GM12878 (cell line): ENCODE measurements around the gene ARHGAP6. TPM values are rescaled to one million over a fixed set of nuclear protein-coding genes. Genes with fewer than 3 reads are reported as not detected.

Experiments used
- ATAC-seq: fragments of 200-7000 bp; cut with Tn5 transposase; 3 replicates; pipeline ENCODE4 v1.9.1; 2020; ENCODE audit warnings: mild to moderate bottlenecking, moderate library complexity
- BruUV-seq: library from RNA; stranded (reverse); fragments of 400-500 nt; replicated peaks from 2 replicates; lab custom pipeline; 2021; lab: Mats Ljungman, UMichigan
- CTCF ChIA-PET: fragments of 300-600 bp; sonication (Branson Sonifier 250); formaldehyde crosslinking; extraction: SDS; loops from one replicate; lab custom pipeline; 2021; ENCODE audit warnings: inconsistent platforms; lab: Yijun Ruan, JAX
- POLR2A ChIA-PET: fragments of 350-600 bp; formaldehyde crosslinking; extraction: SDS; loops from one replicate; lab custom pipeline; 2021; ENCODE audit warnings: inconsistent platforms; lab: Charles Lee
- RAD21 ChIA-PET: fragments of 300-600 bp; sonication (Branson Sonifier 250); formaldehyde crosslinking; loops from one replicate; lab custom pipeline; 2023; ENCODE audit warnings: antibody characterized with exemption; ENCODE audit not compliant: unreplicated experiment; lab: Charles Lee
- SMC1A ChIA-PET: fragments of 300-600 bp; sonication (Branson Sonifier 250); formaldehyde crosslinking; loops from one replicate; lab custom pipeline; 2023; ENCODE audit not compliant: unreplicated experiment, uncharacterized antibody; lab: Charles Lee
- DNase-seq: peaks from one replicate; pipeline ENCODE4 v3.0.0-alpha.2; 2011; ENCODE audit warnings: low read depth, low spot score
- FAIRE-seq: peaks from 3 replicates; lab custom pipeline; 2011; peaks lifted over from hg19 to GRCh38; lab: Jason Lieb, UNC
- H2AFZ ChIP-seq: 2 replicates; pipeline ENCODE4 v1.6.0; 2011; ENCODE audit warnings: low read depth, low read length, control low read depth; ENCODE audit not compliant: control insufficient read depth
- H3K27ac ChIP-seq: 2 replicates; pipeline ENCODE4 v1.5.1; 2011; ENCODE audit warnings: control low read depth; ENCODE audit not compliant: control insufficient read depth, insufficient read depth
- H3K27me3 ChIP-seq, 2 experiments: replicated peaks in 1 of 2; 2 replicates each; pipeline versions ENCODE4 v1.6.0 to v1.6.1; 2011; ENCODE audit warnings: low read length in 1 of 2; ENCODE audit not compliant: control insufficient read depth in 2 of 2, insufficient read depth in 2 of 2
- H3K36me3 ChIP-seq, 2 experiments: 2 replicates each; pipeline ENCODE4 v1.5.1; 2011; ENCODE audit warnings: low read length in 1 of 2; ENCODE audit not compliant: control insufficient read depth in 2 of 2, insufficient read depth in 2 of 2
- H3K4me1 ChIP-seq: 2 replicates; pipeline ENCODE4 v1.6.1; 2011; ENCODE audit warnings: mild to moderate bottlenecking, low read length, moderate library complexity, mixed read lengths; ENCODE audit not compliant: control insufficient read depth, insufficient read depth
- H3K4me2 ChIP-seq: 2 replicates; pipeline ENCODE4 v1.6.0; 2011; ENCODE audit warnings: control low read depth; ENCODE audit not compliant: control insufficient read depth, insufficient read depth
- H3K4me3 ChIP-seq: fragments of 200-600 bp; sonication (generic); 2 replicates; pipeline ENCODE4 v1.5.1; 2016
- H3K79me2 ChIP-seq: 2 replicates; pipeline ENCODE4 v1.6.0; 2011; ENCODE audit warnings: low read length; ENCODE audit not compliant: control insufficient read depth, insufficient read depth
- H3K9ac ChIP-seq: 2 replicates; pipeline ENCODE4 v1.8.0; 2011; ENCODE audit warnings: low read length, control low read depth, mixed read lengths; ENCODE audit not compliant: control insufficient read depth, insufficient read depth
- H3K9me3 ChIP-seq: replicated peaks from 3 replicates; pipeline ENCODE4 v1.5.1; 2011; ENCODE audit warnings: mild to moderate bottlenecking, low read length; ENCODE audit not compliant: control insufficient read depth, insufficient read depth
- H4K20me1 ChIP-seq: 2 replicates; pipeline ENCODE4 v1.6.0; 2011; ENCODE audit not compliant: control insufficient read depth, insufficient read depth
- BCL11A ChIP-seq: IDR thresholded peaks from 2 replicates; pipeline ENCODE4 v1.6.1; 2011; ENCODE audit warnings: low read depth, low read length
- BHLHE40 ChIP-seq, 2 experiments: fragments of 450-650 bp in 1 of 2; IDR thresholded peaks; 2 replicates each; pipeline ENCODE4 v1.6.1; 2011 to 2017; ENCODE audit warnings: low read depth in 2 of 2, borderline replicate concordance in 1 of 2, improper control_type of control experiment in 1 of 2, low read length in 1 of 2, mild to moderate bottlenecking in 1 of 2
- CBX5 ChIP-seq: sonication (generic); IDR thresholded peaks from 2 replicates; pipeline ENCODE4 v1.6.1; 2016; ENCODE audit warnings: low read depth, moderate library complexity, mild to moderate bottlenecking, inconsistent platforms
- E4F1 ChIP-seq: fragments of 450-650 bp; IDR thresholded peaks from 2 replicates; pipeline ENCODE4 v1.6.1; 2018; ENCODE audit warnings: borderline replicate concordance, mild to moderate bottlenecking; ENCODE audit not compliant: partially characterized antibody
- HDAC6 ChIP-seq: fragments of 200-600 bp; sonication (generic); IDR thresholded peaks from one replicate; pipeline ENCODE4 v1.8.0; 2017; ENCODE audit warnings: antibody characterized with exemption; ENCODE audit not compliant: unreplicated experiment
- KDM1A ChIP-seq: fragments of 200-600 bp; sonication (generic); IDR thresholded peaks from 2 replicates; pipeline ENCODE4 v1.6.1; 2016; ENCODE audit warnings: borderline replicate concordance
- MEF2B ChIP-seq: fragments of 450-650 bp; IDR thresholded peaks from 2 replicates; pipeline ENCODE4 v1.6.1; 2018; ENCODE audit warnings: mild to moderate bottlenecking, moderate library complexity; ENCODE audit not compliant: partially characterized antibody, poor library complexity, severe bottlenecking
- MYB ChIP-seq: fragments of 150-350 bp; IDR thresholded peaks from 2 replicates; pipeline ENCODE4 v1.6.1; 2014; ENCODE audit warnings: mild to moderate bottlenecking, low read depth, low read length, borderline replicate concordance
- NR2C2 ChIP-seq: IDR thresholded peaks from 2 replicates; pipeline ENCODE4 v1.6.1; 2011; ENCODE audit warnings: borderline replicate concordance, low read depth; ENCODE audit not compliant: control insufficient read depth, insufficient read length
- NR2F1 ChIP-seq: fragments of 450-650 bp; conservative IDR thresholded peaks from 2 replicates; pipeline ENCODE4 v1.6.1; 2017; ENCODE audit warnings: mild to moderate bottlenecking
- RUNX3 ChIP-seq: IDR thresholded peaks from 2 replicates; pipeline ENCODE4 v1.6.1; 2012; ENCODE audit warnings: low read length, inconsistent platforms
- SRF ChIP-seq, 2 experiments: IDR thresholded peaks; 2 replicates each; pipeline ENCODE4 v1.6.1; 2011; ENCODE audit warnings: low read depth in 2 of 2, low read length in 2 of 2, mild to moderate bottlenecking in 1 of 2, moderate library complexity in 1 of 2
- TAF1 ChIP-seq: IDR thresholded peaks from 2 replicates; pipeline ENCODE4 v1.6.1; 2011; ENCODE audit warnings: mild to moderate bottlenecking, low read depth, low read length, borderline replicate concordance
- ZBED1 ChIP-seq: IDR thresholded peaks from 2 replicates; pipeline ENCODE4 v1.6.1; 2016; ENCODE audit warnings: borderline replicate concordance
- ZZZ3 ChIP-seq: IDR thresholded peaks from 2 replicates; pipeline ENCODE4 v1.6.1; 2011; ENCODE audit warnings: low read depth; ENCODE audit not compliant: control insufficient read depth, insufficient read length
- whole genome bisulfite sequencing: methylation state at CpG from one replicate; pipeline ENCODE4 v1.1.6; 2016; ENCODE audit warnings: low lambda C conversion rate; ENCODE audit not compliant: insufficient replicate concordance, insufficient coverage; ENCODE audit errors: missing lambda C conversion rate; 5-methylcytosine and 5-hydroxymethylcytosine counted together
- in situ Hi-C: fragments of 300-500 bp; cut with MboI; formaldehyde crosslinking; loops from 9 replicates; pipeline ENCODE4 v1.14.3; 2018; ENCODE audit warnings: mixed read lengths
- intact Hi-C: fragments of 100-400 bp; cut with micrococcal nuclease; formaldehyde crosslinking; loops from one replicate; pipeline ENCODE4 v1.14.2; 2022; ENCODE audit not compliant: unreplicated experiment
- polyA plus RNA-seq, 11 experiments: library from polyadenylated mRNA; depleted of rRNA in 4 of 11; unstranded in 6 of 11; stranded (reverse) in 5 of 11; fragments of >200 nt; fragmentation: Nextera tagmentation in 4 of 11; fragmentation: Illumina TruSeq in 1 of 11; extraction: Ambion mirVana in 4 of 11; extraction: Trizol in 1 of 11; gene quantifications; 1 replicate in 1 of 11; 2 replicates in 10 of 11; pipeline versions ENCODE4 v1.2.1 to v1.2.3, GENCODE V29; 2011 to 2016; ENCODE audit warnings: inconsistent platforms in 2 of 11, missing spikeins in 2 of 11, low read depth in 1 of 11
- total RNA-seq, 4 experiments: library from RNA; depleted of rRNA in 3 of 4; stranded (reverse); fragments of >200 nt in 3 of 4; fragmentation: Illumina TruSeq in 1 of 4; extraction: Trizol in 1 of 4; gene quantifications; 2 replicates each; pipeline versions ENCODE4 v1.2.1 to v1.2.3, GENCODE V29; 2013 to 2021

ARHGAP6 gene
- total and polyA plus RNA-seq, 10 of the 15 experiments (the other 5 are each of a cell fraction or from before 2014, with no cell fraction given): 0.20 to 1.8 (median 0.76) TPM

DNA sequence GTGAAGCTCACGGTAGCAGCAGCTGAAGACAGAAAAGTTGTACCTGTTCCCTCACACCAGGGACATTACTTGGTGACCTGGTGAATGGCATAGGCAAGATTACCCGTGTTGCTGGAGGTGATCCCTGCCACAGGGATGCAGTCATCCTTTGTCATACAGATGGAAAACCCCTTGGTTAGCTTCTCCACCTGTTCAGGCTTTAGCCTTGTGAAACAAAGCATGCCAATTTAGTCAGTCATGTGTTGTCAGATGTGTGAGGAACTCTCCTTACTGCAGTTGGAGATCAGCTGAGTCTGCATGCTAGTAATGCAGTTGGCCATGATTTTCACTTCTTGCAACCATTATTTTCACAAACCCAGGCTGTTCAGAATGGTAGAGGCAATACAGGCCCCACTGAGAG lies 331.6 kb downstream of the ARHGAP6 start (continued):
- TF ChIP-seq TAF1: no peak
- no peak for TF ChIP-seq MYB
- no peak for TF ChIP-seq KDM1A

DNA sequence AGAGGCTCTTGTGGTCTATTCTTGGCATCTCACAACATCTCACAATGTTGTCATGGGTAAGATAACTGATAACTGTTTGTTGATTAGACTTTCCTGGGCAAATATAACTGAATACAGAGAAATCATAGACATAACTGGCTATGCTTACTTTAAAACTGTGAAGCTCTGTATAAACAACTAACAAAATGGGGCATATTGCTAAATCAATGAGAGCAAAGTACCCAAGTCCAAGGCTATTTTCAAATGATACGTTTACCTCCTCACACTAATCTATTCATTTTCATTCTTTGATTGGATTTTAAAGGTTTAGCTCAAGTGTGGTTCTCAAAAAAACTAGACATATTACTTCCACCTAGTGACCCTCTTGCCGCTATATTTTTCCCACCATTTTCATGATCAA lies 333.9 kb downstream of the ARHGAP6 start:
- Histone ChIP-seq H3K36me3 (no peaks in the 10 kb centered on the region), H3K9ac (no peak overlapping the region)
- DNase-seq: no peak
- CTCF ChIA-PET: no interaction called here
- TF ChIP-seq RUNX3: no peak
- no peak for TF ChIP-seq MEF2B
- no peak for TF ChIP-seq ZBED1
- no peak for TF ChIP-seq CBX5
- no peak for TF ChIP-seq E4F1
- no peak for TF ChIP-seq HDAC6
- no peak for TF ChIP-seq ZZZ3
- no peak for TF ChIP-seq NR2F1
- no peak for TF ChIP-seq NR2C2
- TF ChIP-seq BCL11A: no peak
- no peak for TF ChIP-seq BHLHE40 (IDR thresholded peaks at IDR 0.05; ENCODE audit: borderline replicate concordance in 1 of 2, low read depth in 2 of 2, low read length in 1 of 2)
- no peak for TF ChIP-seq SRF (IDR thresholded peaks at IDR 0.05; ENCODE audit: low read depth in 2 of 2, low read length in 2 of 2)
- TF ChIP-seq, all 136 proteins: peak for 0
- no peaks in the 10 kb centered on the region for H3K27me3 ChIP-seq
- H4K20me1 ChIP-seq: no peaks in the 10 kb centered on the region
- H3K4me2 ChIP-seq: no peak overlapping the region
- ATAC-seq (no peak), FAIRE-seq (no peak)
- H3K4me1 ChIP-seq: no peaks in the 10 kb centered on the region
- no peak overlapping the region for H3K27ac ChIP-seq
- SMC1A ChIA-PET: no interaction called here
- WGBS: 44% methylated on average over 2 of the region's 2 CpGs
- in situ Hi-C loops (no loop called here), intact Hi-C loops (no loop called here)
- no peaks in the 10 kb centered on the region for H3K79me2 ChIP-seq
- no peak overlapping the region for H3K4me3 ChIP-seq
- H2AFZ ChIP-seq: no peak overlapping the region
- RAD21 ChIA-PET: no interaction called here
- no peaks in the 10 kb centered on the region for H3K9me3 ChIP-seq
- POLR2A ChIA-PET: no interaction called here
- BruUV-seq: no TSS peak
